ENCODE data around the gene CLEC1B.

DNA sequence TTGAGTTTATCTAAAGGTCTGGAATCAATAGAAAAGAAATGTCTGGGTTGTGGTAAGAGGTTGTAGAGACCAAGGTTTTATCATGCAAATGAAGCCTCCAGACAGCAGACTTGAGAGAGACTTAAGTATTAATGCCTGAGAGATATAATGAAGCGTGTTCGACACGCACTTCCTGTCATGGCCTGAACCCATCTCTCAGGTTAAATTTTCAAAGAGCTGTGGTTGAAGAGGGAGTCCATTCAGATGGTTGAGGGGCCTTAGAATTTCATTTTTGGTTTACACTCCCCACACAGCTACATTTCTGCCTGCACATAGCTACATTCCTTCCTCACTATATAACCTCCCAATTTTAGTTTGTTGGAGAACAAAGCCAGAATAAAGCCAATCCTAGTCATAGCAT lies 37.8 kb downstream of the CLEC1B start:
- no peak for TF ChIP-seq CTCF (conservative IDR thresholded peaks at IDR 0.05; ENCODE audit: low read length)
- TF ChIP-seq EZH2phosphoT487 (IDR thresholded peaks at IDR 0.05; ENCODE audit: borderline replicate concordance, low read depth, low read length), result no peak

All from OCI-LY7 (cell line).